ENCODE data around the gene TRAPPC3L.

Gene TRAPPC3L

DNA sequence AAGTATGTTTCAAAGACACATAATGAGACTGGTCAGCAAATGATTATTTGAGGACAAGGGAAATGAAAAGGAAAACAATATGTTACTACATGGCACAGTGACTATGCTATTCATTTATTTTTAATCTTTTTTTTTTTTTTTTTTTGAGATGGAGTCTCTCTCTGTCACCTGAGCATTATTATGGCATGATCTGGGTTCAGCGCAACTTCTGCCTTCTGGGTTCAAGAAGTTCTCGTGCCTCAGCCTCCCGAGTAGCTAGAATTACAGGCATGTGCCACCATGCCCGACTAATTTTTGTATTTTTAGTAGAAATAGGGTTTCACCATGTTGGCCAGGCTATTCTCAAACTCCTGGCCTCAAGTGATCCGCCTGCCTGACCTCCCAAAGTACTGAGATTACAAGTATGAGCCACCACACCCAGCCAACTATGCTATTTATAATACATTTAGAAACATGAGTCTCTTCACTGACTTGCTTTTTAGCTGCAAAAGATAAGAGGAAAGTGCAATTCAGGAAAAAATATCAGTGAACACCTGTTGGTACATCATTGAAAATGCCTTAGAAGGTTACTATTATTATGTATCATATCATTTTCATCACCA, 11.4 kb upstream of the TRAPPC3L start:
- DNase-seq, result no peak

DNA sequence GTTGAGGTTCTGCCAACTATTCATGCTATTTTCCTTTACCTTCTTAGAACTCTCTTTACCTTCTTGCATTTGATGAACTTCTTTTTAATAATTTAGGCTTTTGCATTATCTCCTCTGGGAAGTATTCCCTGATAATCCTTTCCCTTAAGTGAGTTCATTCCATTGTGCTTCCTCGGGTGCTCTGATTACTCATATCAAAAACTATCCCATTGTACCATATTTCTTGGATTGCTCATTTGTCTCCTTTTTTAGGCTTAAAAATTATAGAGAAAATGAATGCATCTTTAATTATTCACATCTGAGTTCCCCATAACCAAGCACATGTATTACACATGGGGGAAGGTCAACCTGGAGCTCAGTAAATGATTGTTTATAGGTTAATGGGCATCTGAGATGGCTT, 10.6 kb upstream of the TRAPPC3L start:
- no peak for DNase-seq

DNA sequence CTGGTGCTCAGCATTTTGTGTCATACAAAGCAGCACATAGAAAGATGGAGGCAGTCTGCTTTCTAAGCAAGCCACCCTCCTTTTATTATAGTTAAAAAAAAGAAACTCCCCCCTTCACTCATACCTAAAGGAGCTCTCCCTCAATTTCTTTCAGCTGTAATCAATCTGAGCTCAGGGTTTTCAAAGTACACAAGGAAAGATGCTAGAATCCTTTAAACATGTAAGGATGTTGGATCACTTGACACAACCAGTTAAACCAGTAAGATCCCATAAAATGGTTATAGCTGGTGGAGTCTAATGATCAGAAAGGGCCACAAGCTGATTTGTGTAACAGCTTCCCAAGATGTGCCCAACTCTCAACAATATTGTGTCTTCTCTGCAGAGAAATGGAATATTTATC, 8.0 kb upstream of the TRAPPC3L start, which contains the start of gene CALHM4:
Gene CALHM4 (plus strand): TSS at position 301 of the 400 bp plus-strand sequence. CDS start 43 bp downstream, at position 344.
- DNase-seq, result no peak

DNA sequence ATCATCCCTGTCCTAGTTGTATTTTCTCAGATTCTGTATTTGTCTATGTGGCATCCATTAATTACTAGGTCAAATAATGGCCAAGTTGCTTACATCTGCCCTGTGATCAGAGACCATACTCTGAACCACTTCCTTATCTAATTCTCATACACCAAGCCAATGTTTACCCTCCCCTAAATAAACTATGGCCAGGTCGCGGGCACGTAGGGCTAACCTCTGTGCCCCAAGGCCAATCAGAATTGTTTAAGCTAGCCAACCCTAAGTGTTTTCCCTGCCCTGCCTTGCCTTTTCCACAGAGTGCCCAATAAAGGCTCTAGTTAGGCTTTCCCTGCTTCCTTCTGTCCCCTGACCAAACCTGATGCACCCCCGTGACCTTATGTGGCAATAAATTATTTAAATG, 5.3 kb upstream of the TRAPPC3L start:
- no peak for DNase-seq

DNA sequence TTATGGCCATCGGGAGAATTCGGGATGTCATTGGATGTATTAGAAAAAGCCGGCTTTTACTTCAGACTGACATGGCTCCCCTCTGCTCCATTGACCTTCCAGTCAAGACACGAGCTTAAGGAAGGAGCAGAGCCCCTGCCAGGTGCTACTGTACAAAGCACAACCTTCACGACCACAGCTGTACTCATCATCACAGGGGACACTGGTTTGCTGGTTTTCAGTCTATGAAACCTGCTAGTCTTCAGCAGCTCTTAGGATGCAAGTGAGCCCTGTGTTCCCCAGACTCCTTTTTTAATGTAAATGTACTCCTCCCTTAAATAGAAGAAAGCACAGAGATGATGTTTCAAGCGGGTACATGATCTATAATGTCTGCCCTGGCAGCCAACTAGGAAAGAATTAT, 1.9 kb upstream of the TRAPPC3L start:
- no peak for DNase-seq

DNA sequence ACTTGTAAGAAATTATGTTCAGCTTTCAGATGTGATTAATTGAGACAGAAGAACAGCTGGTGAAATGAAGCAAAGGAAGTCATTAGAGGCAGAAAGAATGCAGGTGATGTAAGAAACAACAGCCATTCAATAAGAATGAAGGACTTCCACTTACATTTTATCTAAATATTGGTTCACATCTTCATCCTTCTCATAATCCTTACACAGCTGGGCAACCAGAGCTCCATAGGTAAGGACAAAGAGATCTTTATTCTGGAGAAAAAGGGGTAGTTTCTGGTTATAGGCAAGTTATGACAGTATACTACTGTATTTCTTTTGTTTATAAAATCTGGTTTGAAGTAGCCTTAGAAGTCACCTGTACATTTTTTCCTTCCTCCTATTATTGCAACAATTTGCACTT, 2.3 kb downstream of the TRAPPC3L start:
- no peak for DNase-seq

DNA sequence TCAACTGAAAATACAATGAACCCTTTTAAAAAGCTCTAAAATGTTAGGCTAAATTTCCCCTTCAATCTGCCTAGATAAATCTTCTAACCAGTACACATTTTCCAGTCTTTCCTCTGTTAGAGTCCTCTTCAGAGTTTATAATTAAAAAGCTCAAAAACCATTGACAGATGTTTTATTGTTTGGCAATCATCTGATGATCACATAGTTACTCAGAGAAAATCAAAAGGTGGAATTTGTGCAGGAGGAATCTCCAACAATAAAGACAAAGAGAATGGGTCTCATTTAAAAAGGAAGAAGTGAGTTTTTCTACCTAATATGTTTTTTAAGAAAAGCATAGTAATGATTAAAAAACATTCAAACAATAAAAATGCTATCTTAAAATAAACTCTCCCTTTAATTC, 3.1 kb downstream of the TRAPPC3L start:
- DNase-seq, result no peak

GRCh38 chr6:116536216-116536621, 9.3 kb downstream of the TRAPPC3L start:
- no peak for DNase-seq

DNA sequence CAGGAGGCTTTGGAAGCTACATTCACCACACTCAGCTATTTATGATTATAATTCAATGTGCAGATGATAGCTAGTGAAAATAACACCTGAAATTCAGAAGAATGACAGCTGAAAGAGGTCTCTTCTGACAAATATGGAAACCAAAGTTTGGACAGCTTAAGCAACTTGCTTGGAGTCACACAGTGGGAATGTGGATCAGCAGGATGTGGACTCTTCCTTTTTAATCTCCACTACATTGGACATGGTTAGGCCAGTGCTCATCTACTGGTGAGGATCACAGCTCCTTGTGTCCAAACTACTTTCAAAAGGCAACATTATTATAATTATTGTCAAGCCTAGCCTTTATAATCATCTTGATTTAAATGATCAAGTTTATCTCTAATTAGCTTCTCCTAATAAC, 10.4 kb downstream of the TRAPPC3L start:
- no peak for DNase-seq

DNA sequence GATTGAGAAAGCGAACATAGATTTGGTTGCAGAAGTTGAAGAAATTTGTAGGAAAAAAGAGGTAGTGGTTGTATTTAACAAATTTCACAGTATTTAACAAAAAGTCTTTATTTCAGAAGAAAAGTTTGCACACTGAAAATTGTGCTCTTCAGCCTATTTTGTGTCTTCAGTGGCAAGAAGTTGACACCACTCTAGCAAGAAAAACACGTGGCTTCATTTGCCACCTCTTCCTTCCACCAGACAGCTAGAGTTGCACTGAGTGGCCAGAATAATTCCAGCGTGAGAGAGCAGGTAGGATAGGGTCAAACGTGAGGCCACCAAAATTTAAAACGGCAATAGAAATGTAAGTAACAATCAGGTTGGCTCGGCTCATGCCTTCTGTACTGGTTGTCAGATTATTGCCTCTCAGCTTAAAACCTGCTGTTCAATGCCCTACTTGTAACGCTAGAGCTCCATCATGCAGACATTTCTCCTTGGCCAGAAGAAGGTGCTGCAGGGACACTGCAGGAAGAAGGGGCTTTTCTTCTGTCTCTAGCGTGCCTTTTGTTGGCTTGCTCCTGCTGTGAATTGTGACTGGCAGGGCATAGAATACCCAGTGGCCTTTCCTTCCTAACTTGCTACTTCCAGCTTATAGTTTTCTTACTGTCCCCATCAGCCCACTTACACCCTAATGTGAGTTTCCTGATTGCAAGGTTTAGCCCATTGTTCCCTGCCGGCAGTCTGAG, 12.1 kb downstream of the TRAPPC3L start:
- no peak for DNase-seq

GRCh38 chr6:116531675-116532570, 13.6 kb downstream of the TRAPPC3L start:
- no peak for DNase-seq

- DNase-seq, result no peak
These were observed 15.0 kb downstream of the TRAPPC3L start for GRCh38 chr6:116530436-116530835.

DNA sequence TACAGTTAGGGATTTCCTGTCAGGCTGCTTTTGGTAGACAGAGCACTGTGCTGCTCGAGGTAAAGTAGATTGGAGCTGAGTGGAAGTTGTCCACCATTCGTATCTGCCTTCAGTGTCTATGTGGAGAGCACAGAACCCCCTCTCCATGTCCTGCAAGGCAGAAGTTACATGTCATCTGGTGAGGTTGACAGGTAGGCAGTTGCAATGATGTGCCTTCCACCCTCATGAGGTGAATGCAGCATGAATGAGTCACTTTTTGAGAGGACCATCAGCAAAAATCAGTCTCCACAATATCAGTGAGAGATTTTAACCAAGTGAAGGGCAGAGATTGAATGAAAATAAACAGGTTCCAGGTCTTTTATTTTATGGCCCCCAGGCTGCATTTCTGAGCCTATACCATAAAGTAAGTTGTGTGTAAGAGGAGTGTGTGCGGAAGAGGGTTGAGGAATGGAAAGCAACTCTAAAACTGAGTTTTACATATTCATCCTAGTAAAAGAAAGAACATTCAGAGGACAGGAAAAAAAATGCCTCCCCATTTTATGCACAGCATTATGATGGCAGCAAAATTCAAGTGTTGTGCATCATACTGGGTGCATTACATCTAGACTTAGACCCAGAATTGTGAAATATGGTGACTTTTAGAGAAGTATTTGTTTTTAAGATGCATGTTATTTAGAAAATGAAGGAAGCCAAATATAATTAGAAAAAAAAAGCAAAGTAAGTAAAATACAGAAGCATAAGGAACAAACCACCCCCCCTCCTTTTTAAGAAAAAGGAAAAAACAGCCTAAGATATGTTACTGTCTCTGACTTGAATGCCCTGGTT, 15.8 kb downstream of the TRAPPC3L start:
- no peak for DNase-seq

DNA sequence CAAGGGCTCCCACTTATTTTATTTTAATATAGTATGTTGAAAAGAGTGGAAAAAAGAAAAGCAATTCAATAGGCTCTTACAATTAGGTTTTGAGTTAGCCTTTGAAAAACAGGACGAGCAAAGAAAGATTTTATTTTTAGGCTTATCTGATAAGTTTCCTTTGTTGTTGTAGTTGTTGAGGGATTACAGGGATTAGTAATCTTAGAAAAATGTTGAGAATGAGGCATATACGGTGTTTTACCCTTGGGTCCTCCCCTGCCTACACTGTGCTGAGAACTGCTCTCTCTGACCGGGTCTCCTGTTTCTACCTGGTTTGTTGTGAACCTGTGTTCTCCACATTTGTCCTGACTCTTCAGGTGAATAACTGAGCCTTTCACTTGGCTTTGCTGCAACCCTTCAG, 16.7 kb downstream of the TRAPPC3L start:
- no peak for DNase-seq

- DNase-seq, result no peak
These were observed 17.4 kb downstream of the TRAPPC3L start for GRCh38 chr6:116528133-116528532.

DNA sequence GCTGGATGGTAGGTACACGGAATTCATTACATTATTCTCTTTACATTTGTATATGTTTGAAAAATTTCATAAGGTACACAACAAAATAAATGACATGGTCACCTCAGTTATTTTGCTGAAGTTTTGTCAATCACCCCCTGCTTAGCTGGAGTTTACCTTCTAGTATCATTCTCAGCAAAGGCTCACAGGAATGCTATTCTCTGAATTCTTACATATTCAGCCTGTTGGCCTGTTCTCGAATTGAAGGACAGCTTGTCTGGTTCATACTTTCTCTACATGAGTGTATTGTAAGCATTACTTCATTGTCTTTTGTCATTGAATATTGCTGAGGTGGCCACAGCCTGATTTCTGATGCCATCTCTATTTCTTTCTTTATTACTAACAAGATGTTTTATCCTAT, 21.2 kb downstream of the TRAPPC3L start:
- DNase-seq, result no peak

DNA sequence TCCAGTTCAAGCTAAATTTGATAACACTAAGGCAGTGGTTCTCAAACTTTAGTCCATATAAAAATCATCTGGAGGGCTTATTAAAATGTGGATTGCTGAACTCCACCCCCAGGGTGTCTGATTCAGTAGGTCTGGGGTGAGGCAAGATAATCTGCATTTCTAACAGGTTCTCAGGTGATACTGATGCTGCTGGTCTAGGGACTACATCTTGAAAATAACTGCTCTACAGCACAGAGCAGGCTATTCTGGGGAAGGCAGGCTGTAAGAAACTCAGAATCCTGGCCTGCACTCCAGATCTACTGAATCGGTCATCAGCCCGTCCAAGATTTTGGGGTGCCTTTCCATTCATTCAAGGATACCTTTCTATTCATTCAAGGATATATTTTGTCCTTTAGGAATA, 22.6 kb downstream of the TRAPPC3L start:
- no peak for DNase-seq

DNA sequence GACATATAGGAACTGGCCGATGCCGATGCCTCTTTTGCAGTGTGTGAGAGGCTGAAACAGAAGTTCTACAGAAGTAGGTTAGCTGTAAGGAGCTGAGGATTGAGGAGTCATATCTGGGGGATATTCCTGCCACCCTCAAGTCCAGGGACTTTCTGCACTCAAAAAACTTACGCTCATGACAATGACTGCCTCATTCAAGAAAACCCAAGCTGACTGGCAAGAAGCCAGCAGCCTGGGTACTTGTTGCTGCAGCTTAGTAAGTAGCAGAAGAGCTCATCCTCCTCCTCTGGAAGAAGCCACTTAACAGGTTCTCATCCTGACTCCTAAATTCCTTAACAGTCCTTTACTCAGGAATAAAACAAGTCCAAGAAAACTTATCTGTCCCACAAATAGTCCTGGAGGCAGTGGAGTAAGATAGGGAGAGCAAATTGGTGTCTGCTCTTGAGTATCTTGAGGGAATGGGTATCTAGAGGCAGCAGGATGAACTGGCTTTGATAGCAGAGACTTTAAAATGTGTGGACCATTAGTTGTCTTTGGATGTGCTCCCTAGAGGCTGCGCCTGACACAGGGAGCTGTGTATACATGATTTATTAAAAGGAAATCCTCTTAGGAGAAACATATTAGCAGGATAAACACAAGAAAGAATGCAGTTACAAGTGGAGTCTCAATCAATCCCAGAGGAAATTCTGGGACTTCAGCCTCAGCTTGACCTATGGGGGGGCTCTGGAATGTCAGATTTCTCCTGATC, 26.7 kb downstream of the TRAPPC3L start:
- no peak for DNase-seq

DNA sequence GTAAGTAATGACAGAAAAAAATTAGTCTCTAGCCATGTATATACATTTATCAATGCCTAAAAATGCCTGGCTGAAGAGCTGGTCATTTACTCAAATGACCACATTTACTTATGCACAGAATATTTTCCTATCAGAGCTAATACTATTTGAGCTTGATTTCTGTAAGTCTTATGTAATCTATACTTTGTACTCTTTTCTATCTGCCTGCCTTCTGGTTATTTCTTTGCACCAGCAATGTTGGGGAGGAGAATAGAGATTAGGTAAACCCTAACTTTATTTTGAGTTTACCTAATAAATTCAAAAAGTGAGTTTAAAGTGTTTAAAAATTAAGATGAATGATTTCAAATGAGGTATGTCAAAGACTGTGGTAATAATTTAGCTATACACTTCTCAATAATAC, 30.3 kb downstream of the TRAPPC3L start:
- no peak for DNase-seq

- no peak for DNase-seq
These were observed 31.4 kb downstream of the TRAPPC3L start for GRCh38 chr6:116514111-116514510.

DNA sequence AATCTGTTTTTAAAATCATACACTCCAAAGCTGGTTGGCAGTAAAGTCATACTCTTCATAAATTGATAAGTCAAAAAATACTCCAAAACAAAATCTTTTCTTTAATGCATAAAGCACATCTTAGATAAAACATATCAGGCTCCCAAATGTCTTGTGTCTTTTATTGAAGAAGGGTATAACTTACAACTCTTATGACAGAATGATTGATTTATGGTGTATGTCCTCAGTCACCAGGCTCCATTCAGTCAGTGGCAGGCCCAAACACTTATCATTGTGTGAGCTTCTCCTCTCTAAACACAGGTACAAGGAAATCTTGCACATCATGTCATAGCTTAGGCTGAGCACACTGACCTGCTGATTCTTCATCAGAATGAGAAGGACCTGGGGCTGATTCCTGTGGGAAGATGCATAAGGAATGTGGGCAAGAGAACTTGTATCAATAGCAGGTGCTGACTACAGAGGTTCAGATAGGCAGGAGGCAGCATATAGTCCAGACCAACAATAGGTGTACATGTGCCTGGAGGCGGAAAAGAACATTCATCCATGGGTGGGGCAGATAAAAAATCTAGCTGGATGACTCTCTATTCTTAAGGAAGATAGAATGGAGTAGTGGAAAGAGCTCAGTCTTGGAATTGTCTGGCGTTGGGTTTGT, 32.1 kb downstream of the TRAPPC3L start:
- no peak for DNase-seq

- no peak for DNase-seq
These were observed 32.8 kb downstream of the TRAPPC3L start for GRCh38 chr6:116512734-116513133.
